GM19468 (cell line): ENCODE measurements around the gene OTOL1.
"Not testable (repeated sequence)": the region's sequence is repeated elsewhere in the genome, so short reads cannot be mapped to it uniquely, and the experiment has no call there.

Experiments
- ATAC-seq: cut with Tn5 transposase; IDR thresholded peaks from one replicate; pipeline ENCODE4 v1.9.1; 2021; ENCODE audit warnings: mild to moderate bottlenecking, moderate library complexity, moderate number of reproducible peaks; ENCODE audit not compliant: unreplicated experiment; ENCODE audit errors: extremely low read depth

OTOL1 gene

GRCh38 chr3:161496508-161496907, at the start of gene OTOL1:
Gene OTOL1, plus strand, starts transcription at chr3:161496808. Its CDS starts 0 bp downstream, at chr3:161496808.
- no peak for ATAC-seq

- no peak for ATAC-seq
Observed at GRCh38 chr3:161449785-161450184, 46.8 kb upstream of the OTOL1 start.

- ATAC-seq = no peak
Observed at GRCh38 chr3:161452179-161452578, 44.4 kb upstream of the OTOL1 start.

GRCh38 chr3:161454615-161455014, 42.0 kb upstream of the OTOL1 start:
- no peak for ATAC-seq

GRCh38 chr3:161455962-161456361, 40.6 kb upstream of the OTOL1 start:
- no peak for ATAC-seq

GRCh38 chr3:161462138-161462537, 34.5 kb upstream of the OTOL1 start:
- ATAC-seq = no peak

GRCh38 chr3:161471211-161471610, 25.4 kb upstream of the OTOL1 start:
- ATAC-seq = no peak

GRCh38 chr3:161474139-161474538, 22.5 kb upstream of the OTOL1 start:
- no peak for ATAC-seq

GRCh38 chr3:161474741-161475140, 21.9 kb upstream of the OTOL1 start:
- ATAC-seq = no peak

- no peak for ATAC-seq
Observed at GRCh38 chr3:161475206-161475605, 21.4 kb upstream of the OTOL1 start.

DNA sequence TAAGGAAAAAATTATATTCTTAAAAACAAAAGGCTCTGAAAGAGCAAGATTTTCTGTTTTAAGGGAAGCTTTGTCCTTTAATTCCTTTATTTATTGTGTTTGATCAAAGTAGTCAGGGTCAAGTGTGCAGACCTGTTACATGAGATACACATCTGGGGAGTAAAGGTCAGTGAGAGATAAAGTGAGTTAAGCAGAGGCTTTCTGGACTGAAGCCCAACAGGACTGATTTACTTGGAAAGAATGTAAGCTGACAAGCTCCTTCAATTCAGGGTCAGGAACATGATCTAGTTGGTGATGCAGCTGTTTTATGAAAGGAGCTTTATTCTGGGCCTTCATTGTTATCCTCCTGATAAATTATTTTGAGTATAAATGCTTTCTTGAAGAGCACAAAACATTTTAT, 20.7 kb upstream of the OTOL1 start:
- no peak for ATAC-seq

GRCh38 chr3:161484226-161484625, 12.4 kb upstream of the OTOL1 start:
- ATAC-seq = no peak

GRCh38 chr3:161488284-161488683, 8.3 kb upstream of the OTOL1 start:
- ATAC-seq = not testable (repeated sequence)

DNA sequence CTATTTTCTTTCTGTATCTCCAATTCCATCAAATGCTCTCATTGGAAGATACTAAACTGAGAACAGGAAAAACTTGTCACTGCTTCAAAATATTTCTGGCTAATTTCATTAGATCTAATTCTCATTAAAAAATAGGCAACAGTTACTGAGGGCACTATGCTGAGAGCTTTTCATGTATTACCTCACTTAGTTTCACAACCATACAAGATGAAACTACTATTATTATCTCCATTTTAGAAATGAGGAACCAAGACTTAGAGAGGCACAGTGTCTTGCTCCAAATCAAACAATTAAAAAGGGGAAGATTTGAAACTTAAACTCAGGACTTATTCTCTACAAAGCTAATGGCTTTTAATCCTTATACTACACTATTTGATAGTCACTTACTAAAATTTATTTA, 7.2 kb upstream of the OTOL1 start:
- peak; percentile 97 for ATAC-seq

DNA sequence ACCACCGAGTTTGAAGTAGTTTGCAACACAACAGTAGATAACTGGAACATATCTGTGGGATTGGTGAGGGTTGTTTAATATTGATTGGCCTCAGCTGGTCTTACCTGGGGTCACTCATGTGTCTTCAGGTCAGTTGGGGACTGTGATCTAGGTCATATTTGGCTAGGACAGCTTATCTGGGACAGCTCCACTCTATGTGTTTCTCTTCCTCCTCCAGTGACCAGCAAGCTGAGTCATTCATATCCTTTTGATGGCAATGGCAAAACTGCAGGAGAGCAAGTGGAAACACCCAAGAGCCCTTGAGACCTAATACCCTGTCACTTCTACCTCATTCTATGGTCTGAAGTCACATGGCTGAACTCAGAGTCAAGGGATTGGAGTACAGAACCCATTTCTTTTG, 5.8 kb upstream of the OTOL1 start:
- not testable (repeated sequence) for ATAC-seq

DNA sequence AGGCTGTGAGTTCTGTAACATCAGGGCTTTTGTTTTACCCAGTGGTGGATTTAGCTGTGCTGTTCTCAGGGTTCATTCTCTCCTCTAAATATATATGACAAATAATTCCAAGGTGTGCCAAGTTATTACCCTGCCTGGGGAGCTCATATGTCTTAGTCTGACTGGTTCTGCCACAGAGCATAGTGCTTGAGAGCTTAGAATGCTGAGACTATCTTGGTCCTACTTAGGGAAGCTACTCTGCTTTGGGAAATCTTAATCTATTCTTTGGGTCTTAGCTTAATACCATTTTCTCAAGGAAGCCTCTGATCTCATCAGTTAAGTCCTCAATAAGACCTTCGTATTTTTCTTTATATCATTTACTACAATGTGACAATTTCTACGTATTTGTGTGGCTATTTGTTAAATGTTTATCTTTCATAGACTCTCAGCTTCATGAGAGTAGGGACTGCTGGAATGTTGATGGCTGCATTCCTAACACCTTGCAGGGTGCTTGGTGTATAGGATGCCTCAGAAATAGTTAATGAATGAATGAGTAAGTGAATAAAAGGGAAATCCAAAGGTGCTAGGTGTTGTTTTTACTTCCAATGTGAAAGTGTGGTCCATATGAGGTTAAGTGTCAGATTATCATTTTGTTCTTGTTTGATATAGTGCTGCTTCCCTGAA, 1.8 kb downstream of the OTOL1 start:
- ATAC-seq = no peak

DNA sequence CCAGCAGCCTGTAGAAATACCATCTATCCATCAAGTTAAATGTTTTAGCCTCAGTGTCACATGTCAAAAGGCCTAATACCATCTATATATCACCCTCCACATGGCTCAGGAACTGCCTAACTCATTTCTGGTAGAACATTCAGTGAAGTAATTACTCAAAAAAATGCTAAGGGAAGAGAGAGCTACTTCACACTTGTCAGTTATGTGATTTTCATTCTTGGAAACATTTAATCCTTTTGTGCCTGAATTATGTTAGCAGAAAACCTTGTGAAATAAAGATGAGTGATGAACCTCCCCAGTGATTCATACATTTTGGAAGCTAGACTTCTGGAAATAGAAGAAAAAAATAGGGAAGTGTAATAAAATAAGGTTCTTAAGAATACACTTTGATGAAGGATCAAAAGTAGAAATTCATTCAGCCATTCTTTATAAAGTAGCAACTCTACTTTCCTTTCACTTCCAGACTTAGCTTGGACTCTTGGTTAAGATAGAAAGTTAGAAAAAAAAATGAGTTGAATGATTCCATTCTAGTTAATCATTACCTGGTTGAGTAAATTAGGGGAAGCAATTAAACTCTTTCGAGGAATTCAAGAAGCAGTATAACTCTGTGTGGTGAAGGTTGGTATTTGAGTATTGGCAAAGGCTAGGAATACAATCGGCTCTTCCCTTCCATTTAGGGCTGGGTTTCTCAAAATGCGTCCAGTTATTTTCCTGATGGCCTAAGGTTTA, 3.6 kb downstream of the OTOL1 start:
- ATAC-seq = no peak

DNA sequence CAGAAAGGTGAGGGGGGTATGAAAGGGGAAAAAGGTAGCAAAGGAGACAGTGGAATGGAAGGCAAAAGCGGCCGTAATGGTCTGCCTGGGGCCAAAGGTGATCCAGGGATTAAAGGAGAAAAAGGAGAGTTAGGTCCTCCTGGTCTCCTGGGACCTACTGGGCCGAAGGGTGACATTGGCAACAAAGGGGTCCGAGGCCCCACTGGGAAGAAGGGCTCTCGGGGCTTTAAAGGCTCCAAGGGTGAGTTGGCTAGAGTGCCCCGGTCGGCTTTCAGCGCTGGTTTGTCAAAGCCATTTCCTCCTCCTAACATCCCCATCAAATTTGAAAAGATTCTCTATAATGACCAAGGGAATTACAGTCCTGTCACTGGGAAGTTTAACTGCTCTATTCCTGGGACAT, 6.7 kb downstream of the OTOL1 start:
- ATAC-seq = no peak

DNA sequence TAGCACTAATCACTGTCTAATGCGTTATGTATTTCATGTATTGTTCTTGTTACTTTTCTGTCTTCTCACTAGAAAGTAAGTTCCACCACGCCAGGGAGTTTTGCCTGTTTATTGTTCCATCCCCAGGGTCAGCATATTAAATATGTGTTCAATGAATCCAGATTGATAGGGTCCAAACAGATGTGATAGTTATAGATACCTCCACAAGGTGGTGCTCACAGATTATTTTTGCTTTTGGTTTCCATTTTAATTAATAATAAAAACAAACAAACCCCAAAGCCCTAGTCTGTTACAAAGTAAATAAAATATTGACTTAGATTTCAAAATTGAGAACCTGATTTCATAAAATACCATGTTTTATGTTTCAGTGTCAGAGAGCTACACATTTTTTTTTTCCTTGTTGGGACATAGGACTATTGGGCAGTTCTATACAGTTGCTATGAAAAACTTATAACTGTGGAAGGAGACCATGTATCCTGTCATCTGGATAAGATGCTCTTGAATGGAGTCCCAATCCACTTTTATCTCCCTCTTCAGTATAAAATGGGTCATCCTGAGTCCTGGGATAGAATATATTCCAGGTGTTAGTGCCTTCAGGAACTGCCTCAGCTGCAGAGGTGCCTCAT, 12.4 kb downstream of the OTOL1 start:
- ATAC-seq = peak; percentile 77

GRCh38 chr3:161510510-161511260, 14.1 kb downstream of the OTOL1 start:
- ATAC-seq = no peak

GRCh38 chr3:161523916-161524315, 27.3 kb downstream of the OTOL1 start:
- ATAC-seq = no peak
